Hepatocyte (in vitro differentiated cells): ENCODE data around the gene ZC3H4. TPM values are rescaled to one million over a fixed set of nuclear protein-coding genes. Genes with fewer than 3 reads are reported as not detected.

ENCODE experiments used
- DNase-seq: peaks from one replicate; pipeline ENCODE4 v3.0.0-alpha.2; 2016; ENCODE audit warnings: low spot score
- H2AFZ ChIP-seq: fragments of 200-600 bp; sonication (generic); 2 replicates; pipeline ENCODE4 v1.6.0; 2016; ENCODE audit warnings: antibody characterized with exemption, mild to moderate bottlenecking
- H3K27ac ChIP-seq: fragments of 200-600 bp; sonication (generic); 2 replicates; pipeline ENCODE4 v1.5.1; 2016; ENCODE audit warnings: mild to moderate bottlenecking
- H3K27me3 ChIP-seq: fragments of 200-600 bp; sonication (generic); 2 replicates; pipeline ENCODE4 v1.6.1; 2016
- H3K36me3 ChIP-seq: fragments of 200-600 bp; sonication (generic); replicated peaks from 2 replicates; pipeline ENCODE4 v1.5.1; 2016; ENCODE audit warnings: low read depth; ENCODE audit not compliant: insufficient read depth
- H3K4me1 ChIP-seq: fragments of 200-600 bp; sonication (generic); 2 replicates; pipeline ENCODE4 v1.5.1; 2016; ENCODE audit warnings: mild to moderate bottlenecking, moderate library complexity; ENCODE audit not compliant: insufficient read depth
- H3K4me2 ChIP-seq: fragments of 200-600 bp; sonication (generic); 2 replicates; pipeline ENCODE4 v1.6.0; 2016
- H3K4me3 ChIP-seq: fragments of 200-600 bp; sonication (generic); 2 replicates; pipeline ENCODE4 v1.5.1; 2016; ENCODE audit warnings: mild to moderate bottlenecking
- H3K79me2 ChIP-seq: fragments of 200-600 bp; sonication (generic); 2 replicates; pipeline ENCODE4 v1.6.0; 2017; ENCODE audit warnings: mild to moderate bottlenecking
- H3K9me2 ChIP-seq: fragments of 200-600 bp; sonication (generic); replicated peaks from 2 replicates; pipeline ENCODE4 v1.6.0; 2017; ENCODE audit warnings: mild to moderate bottlenecking; ENCODE audit not compliant: insufficient read depth
- H3K9me3 ChIP-seq: fragments of 200-600 bp; sonication (generic); 2 replicates; pipeline ENCODE4 v1.5.1; 2016; ENCODE audit warnings: low read depth, mild to moderate bottlenecking
- H4K20me1 ChIP-seq: fragments of 200-600 bp; sonication (generic); 2 replicates; pipeline ENCODE4 v1.6.0; 2016; ENCODE audit warnings: mild to moderate bottlenecking; ENCODE audit not compliant: insufficient read depth, poor library complexity, severe bottlenecking
- CTCF ChIP-seq: fragments of 200-600 bp; sonication (generic); IDR thresholded peaks from 2 replicates; pipeline ENCODE4 v1.5.1; 2016; ENCODE audit warnings: antibody characterized with exemption, mild to moderate bottlenecking; ENCODE audit not compliant: poor library complexity
- EZH2 ChIP-seq: fragments of 200-600 bp; sonication (generic); IDR thresholded peaks from 2 replicates; pipeline ENCODE4 v1.6.1; 2016; ENCODE audit warnings: antibody characterized with exemption, mild to moderate bottlenecking, borderline replicate concordance
- EZH2phosphoT487 ChIP-seq: fragments of 200-600 bp; sonication (generic); IDR thresholded peaks from one replicate; pipeline ENCODE4 v1.6.1; 2018; ENCODE audit warnings: antibody characterized with exemption, mild to moderate bottlenecking, low read depth, moderate library complexity; ENCODE audit not compliant: unreplicated experiment, severe bottlenecking
- WGBS: methylation state at CpG from one replicate; pipeline ENCODE4 v1.1.6; 2016; ENCODE audit warnings: low lambda C conversion rate; ENCODE audit errors: missing lambda C conversion rate; 5-methylcytosine and 5-hydroxymethylcytosine counted together
- polyA plus RNA-seq: library from polyadenylated mRNA; unstranded; fragments of >200 nt; fragmentation: Nextera tagmentation; extraction: Ambion mirVana; gene quantifications from 2 replicates; pipeline ENCODE4 v1.2.1, GENCODE V29; 2016
- total RNA-seq: library from RNA; depleted of rRNA; stranded (reverse); fragments of >200 nt; gene quantifications from 2 replicates; pipeline ENCODE4 v1.2.3, GENCODE V29; 2014

The ZC3H4 gene
- total and polyA plus RNA-seq, 2 experiments from 2014 or later, result 4.3 to 13.1 TPM

- H3K36me3 ChIP-seq, result no peaks in the 10 kb centered on the region
- no peaks in the 10 kb centered on the region for H3K9me3 ChIP-seq
These were observed 67.6 kb downstream of the ZC3H4 start for GRCh38 chr19:47045867-47046470.

GRCh38 chr19:47044946-47045866 lies 68.4 kb downstream of the ZC3H4 start:
- WGBS, result 98% methylated on average over 38 of the region's 56 CpGs

More at GRCh38 chr19:47045867-47046470, 67.6 kb downstream of the ZC3H4 start:
- no peak overlapping the region for H3K4me2 ChIP-seq
- no peaks in the 10 kb centered on the region for H4K20me1 ChIP-seq
- no peaks in the 10 kb centered on the region for H3K4me1 ChIP-seq
- no peak for TF ChIP-seq EZH2phosphoT487
- no peak overlapping the region for H3K4me3 ChIP-seq
- DNase-seq, result no peak
- H2AFZ ChIP-seq, result no peak overlapping the region
- no peaks in the 10 kb centered on the region for H3K9me2 ChIP-seq
- H3K27me3 ChIP-seq, result no peaks in the 10 kb centered on the region
- H3K79me2 ChIP-seq, result peaks cover 9% of the 10 kb centered on the region
- H3K27ac ChIP-seq, result no peak overlapping the region
- WGBS, result 98% methylated on average over 41 of the region's 45 CpGs

DNA sequence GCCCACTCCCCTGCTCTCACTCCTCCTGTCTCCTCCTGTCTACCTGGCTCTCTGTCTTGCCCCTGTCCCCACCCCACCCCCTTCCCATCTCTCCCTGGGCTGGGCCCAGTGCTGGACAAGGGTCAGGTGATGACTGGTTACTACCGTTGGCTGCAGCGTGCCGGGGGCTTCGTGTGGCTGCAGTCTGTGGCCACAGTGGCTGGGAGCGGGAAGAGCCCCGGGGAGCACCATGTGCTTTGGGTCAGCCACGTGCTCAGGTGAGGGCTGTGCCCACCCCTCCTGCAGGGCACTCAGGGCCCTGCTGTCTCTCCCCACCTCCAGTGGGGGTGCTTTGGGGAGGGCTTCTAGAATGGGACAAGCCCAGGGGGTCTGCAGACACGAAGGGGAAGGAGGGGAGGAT lies 72.7 kb downstream of the ZC3H4 start:
- 88% methylated on average over 8 of the region's 8 CpGs for WGBS
- H3K9me2 ChIP-seq, result no peaks in the 10 kb centered on the region

More at GRCh38 chr19:47044946-47045866, 68.4 kb downstream of the ZC3H4 start:
- H3K4me3 ChIP-seq, result no peak overlapping the region
- peaks cover 9% of the 10 kb centered on the region for H3K79me2 ChIP-seq
- H3K27me3 ChIP-seq, result no peaks in the 10 kb centered on the region
- no peak for DNase-seq
- H4K20me1 ChIP-seq, result no peaks in the 10 kb centered on the region
- H3K4me2 ChIP-seq, result no peak overlapping the region
- no peaks in the 10 kb centered on the region for H3K9me3 ChIP-seq
- H3K9me2 ChIP-seq, result no peaks in the 10 kb centered on the region
- H3K27ac ChIP-seq, result no peak overlapping the region
- no peaks in the 10 kb centered on the region for H3K4me1 ChIP-seq
- H2AFZ ChIP-seq, result no peak overlapping the region
- TF ChIP-seq EZH2phosphoT487 (no peak), EZH2 (no peak), CTCF (no peak)
- H3K36me3 ChIP-seq, result no peaks in the 10 kb centered on the region

GRCh38 chr19:47039239-47039874 lies 74.2 kb downstream of the ZC3H4 start:
- no peak overlapping the region for H3K4me2 ChIP-seq
- 100% methylated on average over 11 of the region's 17 CpGs for WGBS
- DNase-seq, result no peak
- no peak overlapping the region for H2AFZ ChIP-seq
- H3K36me3 ChIP-seq, result no peaks in the 10 kb centered on the region
- H3K9me2 ChIP-seq, result no peaks in the 10 kb centered on the region
- H3K79me2 ChIP-seq, result no peaks in the 10 kb centered on the region
- H3K4me1 ChIP-seq, result no peaks in the 10 kb centered on the region
- no peaks in the 10 kb centered on the region for H4K20me1 ChIP-seq
- TF ChIP-seq CTCF (no peak), EZH2 (no peak), EZH2phosphoT487 (no peak)
- no peak overlapping the region for H3K27ac ChIP-seq
- no peaks in the 10 kb centered on the region for H3K27me3 ChIP-seq
- no peaks in the 10 kb centered on the region for H3K9me3 ChIP-seq
- no peak overlapping the region for H3K4me3 ChIP-seq

More for the DNA sequence above, 72.7 kb downstream of the ZC3H4 start:
- Histone ChIP-seq H3K4me2 (no peak overlapping the region), H3K4me1 (no peaks in the 10 kb centered on the region), H3K4me3 (no peak overlapping the region), H3K9me3 (no peaks in the 10 kb centered on the region), H4K20me1 (no peaks in the 10 kb centered on the region), H2AFZ (no peak overlapping the region), H3K27ac (no peak overlapping the region), H3K36me3 (no peaks in the 10 kb centered on the region), H3K27me3 (no peaks in the 10 kb centered on the region), H3K79me2 (no peaks in the 10 kb centered on the region)
- no peak for TF ChIP-seq EZH2phosphoT487
- no peak for DNase-seq
